ENCODE data around the gene SIGLEC1.

GRCh38 chr20:3723284-3723683, 10.9 kb upstream of the SIGLEC1 start:
- no peak for TF ChIP-seq POLR2AphosphoS5 (IDR thresholded peaks at IDR 0.05; ENCODE audit: borderline replicate concordance, low read depth, low read length)
- no peak for TF ChIP-seq EZH2 (IDR thresholded peaks at IDR 0.05)

Data from SK-N-MC (cell line).